GM21381 (cell line): ENCODE results near the gene XIAP.

ENCODE experiments used
- ATAC-seq: cut with Tn5 transposase; IDR thresholded peaks from one replicate; pipeline ENCODE4 v1.9.1; 2021; ENCODE audit warnings: mild to moderate bottlenecking, moderate library complexity; ENCODE audit not compliant: unreplicated experiment

XIAP gene

DNA sequence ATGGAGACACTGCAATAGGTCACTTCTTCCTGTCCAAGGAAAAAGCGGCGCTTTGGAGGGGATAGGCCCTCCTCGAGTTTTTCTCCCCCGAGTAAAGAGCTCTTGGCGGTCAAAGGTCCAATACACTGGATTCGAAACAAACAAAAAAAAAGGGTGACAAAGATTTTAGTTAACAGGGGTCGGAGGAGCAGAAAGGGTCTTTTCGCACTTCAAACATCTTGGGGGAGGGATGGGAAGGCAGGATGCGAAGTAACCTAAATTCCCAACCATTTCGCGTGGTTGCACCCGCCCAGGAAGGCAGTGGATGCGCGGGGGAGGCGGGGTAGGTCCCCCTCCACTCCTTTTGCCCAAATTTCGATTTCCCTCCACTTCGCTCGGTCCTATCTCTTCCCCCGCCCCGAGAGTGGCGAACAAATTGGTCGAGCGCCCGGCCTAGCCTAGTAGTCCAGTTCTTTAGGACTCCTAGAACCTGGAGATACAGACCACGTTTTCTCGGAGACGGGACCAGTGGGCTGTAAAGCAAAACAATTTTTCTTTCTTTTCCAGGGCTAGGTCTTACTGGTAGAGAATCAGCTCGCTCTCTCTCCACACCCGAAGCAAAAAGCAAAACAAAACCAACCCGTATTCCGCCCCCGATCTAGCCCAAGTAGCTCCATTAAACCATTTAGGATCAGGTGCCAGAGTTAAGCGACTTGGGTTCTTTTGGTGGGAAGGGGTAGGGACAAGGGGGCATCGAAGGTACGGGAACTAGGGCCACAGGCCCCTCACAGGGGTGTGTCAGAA lies 99.6 kb downstream of the XIAP start:
- no peak for ATAC-seq

DNA sequence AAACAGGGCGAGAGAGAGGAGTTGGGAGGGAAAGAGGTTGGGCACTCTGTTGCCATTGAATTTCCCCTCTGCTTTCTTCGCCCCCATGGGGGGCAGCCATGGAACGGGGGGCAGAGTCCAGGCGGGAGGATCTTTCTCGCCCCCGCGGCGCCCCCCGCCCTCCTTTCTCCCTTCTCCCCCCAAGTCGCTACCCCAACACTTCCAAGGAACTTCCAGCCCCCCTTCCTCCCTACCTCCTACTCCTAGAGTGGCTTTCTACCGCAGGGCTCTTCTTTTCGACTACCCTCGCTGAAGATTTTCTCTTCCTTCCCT lies 101.1 kb downstream of the XIAP start:
- ATAC-seq: no peak

DNA sequence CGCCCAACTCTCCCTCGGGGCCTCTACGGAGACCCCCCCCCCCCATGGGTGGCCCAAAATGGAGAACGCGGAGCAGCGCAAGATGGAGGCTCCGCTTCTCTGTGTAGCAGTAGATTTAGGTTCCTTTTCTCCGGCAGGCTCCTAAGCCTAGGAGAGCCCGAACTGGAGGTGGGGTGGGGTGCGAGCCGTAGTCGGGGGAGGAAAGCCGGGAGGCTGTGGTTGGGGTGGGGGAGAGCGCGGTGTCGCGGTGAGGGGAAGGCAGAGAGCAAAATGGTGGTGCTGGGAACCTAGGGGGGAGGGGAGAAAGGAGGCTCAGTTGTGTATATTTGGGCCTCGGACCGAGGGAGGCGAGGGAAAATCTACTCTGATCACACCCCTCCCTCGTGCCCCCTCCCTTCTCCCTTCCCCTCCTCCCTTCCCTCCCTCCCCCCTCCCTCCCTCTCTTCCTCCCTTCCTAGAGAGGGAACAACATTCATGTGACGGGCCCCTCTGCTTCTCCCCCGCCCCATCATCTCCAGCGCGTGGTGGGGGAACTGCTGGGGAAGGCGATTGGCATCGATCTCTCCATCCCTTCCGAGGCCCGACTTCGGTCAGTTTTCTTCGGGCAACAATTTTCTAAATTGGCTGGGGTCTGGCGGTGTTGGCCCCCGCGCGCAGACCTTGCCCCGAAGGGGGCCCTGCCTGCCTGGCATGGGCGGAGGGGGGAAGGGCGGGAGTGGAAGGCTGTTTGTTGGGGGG lies 101.6 kb downstream of the XIAP start, which contains the start of gene STAG2:
STAG2 (plus strand) TSS at position 439 of the 738 bp plus-strand sequence. CDS start 60,922 bp downstream, outside the sequence.
- ATAC-seq: no peak

DNA sequence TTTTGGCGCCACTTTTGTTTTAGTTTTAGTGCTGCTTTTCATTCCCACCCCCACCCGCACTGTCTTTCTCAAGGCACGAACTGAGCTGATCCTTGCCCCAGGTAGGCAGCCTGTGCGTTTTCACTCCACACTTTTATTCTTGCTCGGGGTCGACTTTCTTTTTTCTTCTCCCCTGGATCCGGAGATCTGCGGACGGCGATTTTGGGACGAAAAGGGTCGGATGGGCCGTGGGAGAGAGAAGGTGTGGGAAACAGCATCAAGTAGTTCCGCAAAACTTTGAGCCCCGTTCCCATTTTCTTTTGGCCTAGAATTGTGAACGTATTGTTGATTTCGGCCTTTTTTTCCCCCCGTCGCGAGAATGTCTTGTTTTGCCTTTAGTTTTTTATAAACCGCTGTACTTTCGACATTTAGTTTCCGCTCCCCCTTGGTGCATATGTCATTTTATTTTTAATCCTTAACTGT lies 102.2 kb downstream of the XIAP start:
- no peak for ATAC-seq

DNA sequence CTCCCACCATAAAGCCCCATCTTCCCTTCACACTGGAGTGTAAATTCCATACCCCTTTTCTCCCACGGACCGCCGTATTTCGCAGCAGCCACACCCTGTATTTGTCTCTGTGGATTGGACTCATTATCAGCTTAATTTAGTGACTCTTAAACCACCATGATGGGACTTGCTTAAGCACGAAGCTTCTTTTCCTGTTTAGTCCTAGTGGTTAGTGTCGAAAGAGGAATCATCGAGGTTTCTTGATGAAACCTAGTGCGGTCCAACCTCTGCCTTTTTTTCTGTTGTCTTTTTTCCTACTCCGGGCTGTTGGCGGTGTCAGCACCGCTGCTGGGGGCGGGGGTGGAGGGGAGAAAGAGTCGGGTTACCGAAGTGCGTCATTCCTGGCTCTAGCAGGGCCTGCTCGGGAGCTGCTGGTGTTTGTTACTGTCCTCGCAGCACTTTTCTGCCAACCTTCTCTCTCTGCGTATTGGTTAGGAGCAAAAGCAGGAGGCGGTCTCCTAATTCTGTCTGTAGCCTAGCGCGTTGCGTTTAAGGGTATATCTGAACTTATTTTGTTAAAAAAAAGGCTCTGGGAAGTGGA lies 103.0 kb downstream of the XIAP start:
- peak; percentile 50 for ATAC-seq
